ENCODE measurements around the gene SC5D. TPM values are rescaled to one million over a fixed set of nuclear protein-coding genes. Genes with fewer than 3 reads are reported as not detected.

The SC5D gene
- total RNA-seq, 1 experiment from 2014 or later: 12.1 TPM

DNA sequence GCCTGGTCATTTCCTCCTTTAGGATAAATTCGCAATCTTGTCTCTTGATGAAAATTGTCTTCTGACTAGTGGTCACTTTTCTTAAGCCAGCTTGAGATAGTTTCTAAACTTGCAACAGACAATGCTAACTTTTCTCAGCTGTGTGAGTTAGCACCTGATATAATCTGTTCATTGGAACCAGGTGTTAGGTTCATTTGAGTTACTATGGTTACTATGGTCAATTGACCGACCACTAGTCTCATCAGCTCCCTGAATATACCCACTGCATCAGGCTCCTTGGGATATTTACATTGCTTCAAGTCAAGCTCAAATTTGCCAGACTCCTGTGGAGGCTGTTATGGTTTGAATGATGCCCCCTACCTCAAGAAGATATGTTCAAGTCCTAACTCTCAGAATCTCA is 54.5 kb downstream of the SC5D start:
- no peak for DNase-seq (ENCODE audit: low read depth)
- in situ Hi-C loops (cut with HindIII; ENCODE audit: low pct_unique_long_range_greater_than_20kb, low sequenced_read_pairs): no loop called here

DNA sequence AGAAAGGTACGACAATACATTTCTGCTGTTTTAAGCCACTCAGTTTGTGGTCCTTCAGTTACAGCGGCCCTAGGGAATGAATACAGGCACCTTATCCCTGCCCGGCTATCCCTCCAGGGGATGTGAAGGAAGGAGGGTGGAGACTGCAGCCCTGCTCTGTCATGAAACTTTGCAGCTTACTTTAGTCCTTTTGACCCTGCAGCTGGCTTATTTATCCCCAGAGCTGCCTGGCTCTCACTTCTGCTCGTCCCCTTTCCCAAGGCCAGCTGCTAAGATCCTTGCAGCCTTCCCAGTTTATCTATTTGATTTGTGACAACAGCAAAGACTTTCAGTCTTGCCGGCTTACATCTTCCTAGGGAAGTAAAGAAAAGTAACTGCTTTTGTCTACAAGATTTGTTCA is 55.2 kb downstream of the SC5D start:
- in situ Hi-C loops (cut with HindIII; ENCODE audit: low pct_unique_long_range_greater_than_20kb, low sequenced_read_pairs): no loop called here

DNA sequence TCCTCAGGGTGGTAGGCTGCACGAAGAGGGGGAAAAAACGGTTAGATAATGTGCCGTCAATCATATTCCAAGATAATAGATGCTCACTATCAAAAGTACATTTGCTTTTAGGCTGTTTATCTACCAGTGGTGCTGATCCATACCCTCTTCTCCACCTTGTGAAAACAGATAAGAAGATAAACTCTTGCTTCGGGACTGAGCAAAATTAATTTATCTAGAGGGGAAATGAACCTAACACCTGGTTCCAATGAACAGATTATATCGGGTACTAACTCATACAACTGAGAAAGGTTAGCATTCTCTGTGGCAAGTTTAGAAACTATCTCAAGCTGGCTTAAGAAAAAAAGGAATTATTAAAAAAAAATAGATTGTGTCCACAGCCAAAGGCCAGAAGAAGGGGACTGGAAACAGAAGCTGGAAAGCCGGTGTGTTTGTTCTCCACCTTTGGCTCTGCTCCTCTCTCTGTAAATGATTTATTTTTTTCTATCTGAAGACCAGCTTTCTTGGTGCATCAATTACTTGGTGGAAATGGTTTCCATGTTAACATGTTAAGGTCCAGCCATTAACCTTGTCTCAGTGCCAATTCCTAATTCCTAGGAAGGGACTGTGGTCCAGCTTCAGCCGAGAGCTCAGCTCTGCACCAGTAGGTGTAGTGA is 55.8 kb downstream of the SC5D start:
- in situ Hi-C loops (cut with HindIII; ENCODE audit: low pct_unique_long_range_greater_than_20kb, low sequenced_read_pairs): no loop called here

More for the DNA sequence above, 55.2 kb downstream of the SC5D start:
- DNase-seq (ENCODE audit: low read depth): no peak

DNA sequence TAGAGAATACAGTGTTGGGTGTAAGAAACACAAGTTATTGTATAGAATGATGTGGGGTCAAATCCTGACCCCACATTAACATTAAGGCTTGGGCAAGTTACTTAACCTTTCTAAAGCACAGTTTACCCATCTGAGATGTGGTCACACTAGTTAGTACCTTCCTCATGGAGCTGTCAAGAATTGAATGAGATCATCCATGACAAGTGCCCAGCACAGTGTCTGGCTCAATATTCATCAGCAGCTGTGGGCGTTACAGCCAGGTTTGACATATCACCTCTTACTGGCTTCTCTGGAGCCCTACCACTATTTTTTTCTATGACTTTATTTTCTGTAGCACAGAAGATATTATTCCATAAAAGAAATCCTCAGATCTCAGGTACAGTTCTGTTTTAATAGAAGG is 57.2 kb downstream of the SC5D start:
- DNase-seq (ENCODE audit: low read depth): no peak
- in situ Hi-C loops (cut with HindIII; ENCODE audit: low pct_unique_long_range_greater_than_20kb, low sequenced_read_pairs): no loop called here

More for the DNA sequence above, 55.8 kb downstream of the SC5D start:
- DNase-seq (ENCODE audit: low read depth): no peak

DNA sequence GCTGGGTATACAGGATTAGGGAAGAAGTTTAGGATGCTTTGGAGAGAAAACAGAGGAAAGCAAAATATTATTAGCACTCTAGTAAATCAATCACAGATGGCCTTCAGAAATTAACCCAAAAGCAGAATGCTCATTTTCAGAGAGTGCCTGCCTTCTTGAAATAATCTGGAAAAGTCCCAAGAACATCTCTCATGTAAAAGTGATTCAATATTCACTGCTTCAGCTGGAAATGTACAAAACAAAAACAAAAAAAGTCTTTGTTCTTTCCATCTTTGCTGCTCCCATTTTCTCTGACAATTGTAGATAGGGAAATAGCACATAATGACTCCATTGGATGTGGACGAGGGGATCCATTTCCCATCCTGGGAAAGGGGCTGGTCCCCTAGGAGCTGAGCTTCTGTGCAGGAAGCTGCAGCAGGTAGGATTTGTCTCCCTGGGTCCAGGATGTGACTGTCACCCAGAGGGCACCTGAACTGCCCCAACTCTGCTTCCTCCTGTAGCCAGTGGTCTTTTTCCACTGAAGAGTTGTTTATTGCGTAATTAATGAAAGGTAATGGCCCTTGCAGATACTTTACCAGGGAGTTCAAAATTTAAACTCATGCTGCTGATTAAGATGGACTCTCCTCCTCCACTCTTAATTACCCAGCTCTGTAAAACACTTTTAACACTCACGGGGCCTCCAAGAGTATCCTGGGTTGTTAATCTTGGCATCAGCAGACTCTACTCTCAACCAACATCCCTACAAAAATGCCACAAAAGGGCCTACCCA is 57.9 kb downstream of the SC5D start:
- DNase-seq (ENCODE audit: low read depth): no peak
- in situ Hi-C loops (cut with HindIII; ENCODE audit: low pct_unique_long_range_greater_than_20kb, low sequenced_read_pairs): no loop called here

DNA sequence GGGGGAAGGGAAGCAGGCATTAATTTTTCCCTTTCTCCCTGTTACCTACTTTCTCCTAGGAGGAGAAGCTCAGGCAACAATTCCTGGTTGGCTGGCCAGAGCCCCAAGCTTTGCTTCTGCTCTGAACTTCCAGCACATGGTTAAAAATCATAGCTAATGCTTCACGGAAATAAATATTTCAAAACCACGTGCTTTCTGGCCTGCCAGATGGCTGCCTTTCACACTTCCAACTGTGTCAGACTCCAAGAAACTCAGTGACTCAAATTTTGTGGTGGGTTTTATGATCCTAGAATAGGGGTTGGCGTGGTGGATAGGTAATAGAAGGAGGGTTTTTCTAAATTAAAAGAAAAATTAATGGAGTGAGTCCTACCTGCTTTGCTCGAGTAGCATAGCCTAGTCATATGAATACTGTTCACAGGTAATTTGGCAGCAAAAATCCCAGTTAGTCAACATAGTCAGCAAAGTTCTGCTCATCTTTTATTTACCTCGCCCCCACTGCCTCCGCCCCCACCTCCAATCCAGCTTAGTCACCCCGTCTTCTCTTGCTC is 58.6 kb downstream of the SC5D start:
- in situ Hi-C loops (cut with HindIII; ENCODE audit: low pct_unique_long_range_greater_than_20kb, low sequenced_read_pairs): no loop called here
- DNase-seq (ENCODE audit: low read depth): no peak

DNA sequence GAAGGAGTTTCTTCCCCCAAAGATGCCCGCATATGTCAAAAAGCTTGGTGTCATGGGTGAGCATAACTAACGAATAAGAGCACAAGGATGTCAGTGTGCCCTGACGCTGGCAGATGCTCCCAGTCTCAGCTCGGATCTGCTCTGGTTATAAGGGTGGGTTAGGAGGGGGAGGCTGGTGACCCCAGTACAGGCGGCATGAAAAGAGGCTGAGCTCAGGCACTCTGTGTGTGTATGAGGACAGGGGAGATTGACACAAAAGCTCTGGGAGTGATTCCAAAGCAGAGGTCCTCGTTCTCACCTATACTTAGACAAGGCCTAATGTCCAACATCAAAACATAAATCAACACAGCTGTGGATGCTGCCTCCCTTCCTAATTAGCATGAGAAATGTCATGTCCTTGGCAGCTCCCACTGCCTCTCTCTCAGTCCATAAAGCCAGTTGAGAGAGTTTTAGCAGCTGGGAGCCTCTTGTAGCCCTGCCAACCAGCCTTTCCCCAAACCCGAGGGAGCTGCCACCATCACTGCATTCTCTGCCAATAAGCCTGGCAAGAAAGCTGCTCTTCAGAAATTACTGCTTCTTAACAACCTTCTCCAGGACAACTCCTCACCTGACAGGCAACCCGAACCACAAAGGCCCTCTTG is 59.8 kb downstream of the SC5D start:
- no peak for DNase-seq (ENCODE audit: low read depth)
- in situ Hi-C loops (cut with HindIII; ENCODE audit: low pct_unique_long_range_greater_than_20kb, low sequenced_read_pairs): no loop called here

DNA sequence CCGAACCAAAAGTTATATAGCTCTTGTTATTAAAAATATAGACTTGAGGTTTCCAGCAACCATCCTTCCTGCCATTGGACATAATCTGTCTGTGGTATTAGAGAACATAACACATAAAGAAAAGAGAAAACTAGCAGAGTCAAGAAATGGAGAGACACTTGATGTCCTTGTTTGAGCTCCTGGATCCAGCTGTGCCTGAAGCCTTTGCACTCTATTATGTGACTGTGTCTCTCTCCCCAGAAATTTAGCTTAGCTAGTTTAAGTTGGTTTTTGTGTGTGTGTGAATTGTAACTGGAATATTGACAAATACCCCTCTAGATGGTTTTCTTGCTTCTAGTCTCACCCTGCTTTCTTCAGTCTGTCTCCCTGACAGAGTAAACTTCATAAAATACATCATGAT is 61.6 kb downstream of the SC5D start:
- DNase-seq (ENCODE audit: low read depth): no peak
- in situ Hi-C loops (cut with HindIII; ENCODE audit: low pct_unique_long_range_greater_than_20kb, low sequenced_read_pairs): no loop called here

DNA sequence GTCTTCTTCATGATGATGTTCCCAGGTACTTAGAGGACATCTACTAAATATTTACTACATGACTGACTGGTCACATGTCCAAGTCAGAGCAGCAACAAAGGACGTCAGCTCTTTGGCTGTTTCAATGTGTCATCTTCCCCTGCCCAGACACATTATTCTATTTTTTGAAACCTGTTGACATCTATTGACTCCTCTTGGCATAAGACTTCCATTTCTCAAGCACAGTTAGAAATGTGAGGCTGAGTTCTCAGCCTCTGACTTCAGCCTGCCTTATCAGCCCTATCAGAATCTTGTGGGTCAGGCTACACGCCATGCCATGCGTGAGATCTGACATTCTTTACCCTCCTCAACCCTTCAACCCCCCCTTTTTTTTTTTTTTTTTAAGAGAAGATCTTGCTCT is 63.8 kb downstream of the SC5D start:
- in situ Hi-C loops (cut with HindIII; ENCODE audit: low pct_unique_long_range_greater_than_20kb, low sequenced_read_pairs): no loop called here
- no peak for DNase-seq (ENCODE audit: low read depth)

Other genes starting within 250 kb of the SC5D start
- gene TECTA, start 191.5 kb upstream of the SC5D start, total RNA-seq (2014; rRNA removed; shearing (Covaris generic); ENCODE audit: low replicate concordance): 0.78 TPM in 1 of 2 replicates, not detected in the other
- 14.0 and 15.1 TPM in 2 replicates for gene SORL1, start 159.5 kb downstream of the SC5D start, total RNA-seq (2014; rRNA removed; shearing (Covaris generic); ENCODE audit: low replicate concordance)

Measured in Caki2 (cell line).